Head of caudate nucleus (tissue), 42 donors: Measurements from ENCODE around the gene FAM181A.
A peak's percentile ranks its signal among the peaks of the same experiment; 100 is the strongest.

ENCODE experiments used
- DNase-seq, 42 donors: peaks; one replicate each; pipeline versions ENCODE4 v3.0.0 to v3.0.0-alpha.2; 2020 to 2021; ENCODE audit warnings: mixed read lengths in 7 of 42
- intact Hi-C: fragments of 100-400 bp; cut with DNase I; formaldehyde crosslinking; loops from one replicate; pipeline ENCODE4 v1.15.0; 2022

FAM181A gene

GRCh38 chr14:93926873-93927799 is at the start of gene FAM181A:
Gene FAM181A, plus strand, starts transcription at chr14:93927344. Its CDS starts 942 bp downstream, at chr14:93928286.
- DNase-seq = peak in 26 of 42 donors; percentile 9 to 68 (median 40)
- intact Hi-C loops = no loop called here

GRCh38 chr14:93878212-93878611 is 48.9 kb upstream of the FAM181A start:
- DNase-seq = peak in 19 of 42 donors; percentile 9 to 67 (median 36)
- intact Hi-C loops = no loop called here

- intact Hi-C loops = no loop called here
- DNase-seq = no peak
Observed at GRCh38 chr14:93878871-93879270, 48.3 kb upstream of the FAM181A start.

- intact Hi-C loops = no loop called here
- no peak for DNase-seq
Observed at GRCh38 chr14:93879362-93879983, 47.7 kb upstream of the FAM181A start.

- no peak for DNase-seq
- intact Hi-C loops = no loop called here
Observed at GRCh38 chr14:93880021-93880820, 46.9 kb upstream of the FAM181A start.

- intact Hi-C loops = no loop called here
- no peak for DNase-seq
Observed at GRCh38 chr14:93884950-93885349, 42.2 kb upstream of the FAM181A start.

GRCh38 chr14:93888995-93889394 is 38.1 kb upstream of the FAM181A start:
- intact Hi-C loops = no loop called here
- DNase-seq = no peak

- intact Hi-C loops = loop anchor here (5.0 to 10.0 kb wide), 2 partner anchors 95 to 233 kb away; no protein-coding TSS in a partner anchor
Observed at GRCh38 chr14:93889739-93890483, 37.2 kb upstream of the FAM181A start.

GRCh38 chr14:93891756-93892504 is 35.2 kb upstream of the FAM181A start:
- intact Hi-C loops = loop anchor here (5.0 to 10.0 kb wide), 2 partner anchors 97 to 235 kb away; no protein-coding TSS in a partner anchor
- DNase-seq = no peak

More at GRCh38 chr14:93889739-93890483, 37.2 kb upstream of the FAM181A start:
- DNase-seq = no peak

- intact Hi-C loops = loop anchor here (5.0 to 10.0 kb wide), 2 partner anchors 98 to 235 kb away; no protein-coding TSS in a partner anchor
- no peak for DNase-seq
Observed at GRCh38 chr14:93892505-93892839, 34.7 kb upstream of the FAM181A start.

GRCh38 chr14:93892923-93893558 is 34.1 kb upstream of the FAM181A start:
- peak; percentile 48 to 93 (median 81) for DNase-seq
- intact Hi-C loops = loop anchor here (5.0 to 10.0 kb wide), 2 partner anchors 98 to 236 kb away; no protein-coding TSS in a partner anchor

- intact Hi-C loops = loop anchor here (5.0 to 10.0 kb wide), 2 partner anchors 99 to 236 kb away; no protein-coding TSS in a partner anchor
- no peak for DNase-seq
Observed at GRCh38 chr14:93893661-93894261, 33.4 kb upstream of the FAM181A start.

- no peak for DNase-seq
- intact Hi-C loops = loop anchor here (10.0 kb wide), 1 partner anchor 100 kb away; no protein-coding TSS in a partner anchor
Observed at GRCh38 chr14:93895023-93895604, 32.0 kb upstream of the FAM181A start.

GRCh38 chr14:93897476-93897845 is 29.7 kb upstream of the FAM181A start:
- intact Hi-C loops = loop anchor here (10.0 kb wide), 1 partner anchor 103 kb away; no protein-coding TSS in a partner anchor
- DNase-seq = no peak

- intact Hi-C loops = loop anchor here (10.0 kb wide), 1 partner anchor 103 kb away; no protein-coding TSS in a partner anchor
- DNase-seq = no peak
Observed at GRCh38 chr14:93898081-93898611, 29.0 kb upstream of the FAM181A start.

- no peak for DNase-seq
Observed at GRCh38 chr14:93898731-93899130, 28.4 kb upstream of the FAM181A start.

More at GRCh38 chr14:93898731-93899130, 28.4 kb upstream of the FAM181A start:
- intact Hi-C loops = loop anchor here (10.0 kb wide), 1 partner anchor 104 kb away; no protein-coding TSS in a partner anchor
